ENCODE results near the gene USP19. TPM values are rescaled to one million over a fixed set of nuclear protein-coding genes. Genes with fewer than 3 reads are reported as not detected.

The USP19 gene
- total RNA-seq, 1 experiment from 2014 or later, result 44.3 TPM

DNA sequence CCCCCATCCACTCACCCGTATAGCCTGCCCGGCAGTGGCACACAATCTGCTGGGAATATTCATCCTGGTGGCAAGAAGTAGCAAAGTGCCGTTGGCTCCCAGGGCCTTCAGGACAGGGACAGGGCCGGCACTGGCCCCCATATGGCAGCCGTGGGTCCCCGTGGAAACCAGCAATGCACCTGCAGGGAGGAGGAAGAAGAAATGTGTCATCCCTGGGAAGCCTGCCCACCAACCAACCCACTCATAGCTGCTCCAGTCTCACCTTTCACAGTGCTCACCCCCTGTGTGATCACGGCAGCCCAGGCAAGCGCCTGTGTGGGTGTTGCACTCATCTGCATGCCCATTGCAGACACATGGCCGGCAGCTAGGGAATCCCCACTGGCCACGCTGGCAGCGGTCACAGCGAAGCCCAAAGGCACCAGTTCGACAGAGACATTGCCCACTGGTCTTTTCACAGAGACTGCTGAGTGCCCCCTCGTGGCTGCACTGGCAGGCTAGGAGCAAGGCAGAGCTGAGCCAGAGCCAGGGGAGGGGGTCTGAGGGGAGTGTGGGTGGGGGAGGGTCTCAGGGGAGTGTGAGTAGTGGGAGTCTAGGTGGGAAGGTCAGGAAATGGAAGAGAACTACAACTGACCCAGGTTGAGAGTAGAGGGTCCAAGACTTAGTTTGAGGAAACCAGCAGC, 4.5 kb upstream of the USP19 start:
- BruUV-seq (replicated peaks), result no TSS peak
- Mint-ChIP-seq H3K27ac (ENCODE audit: unreplicated experiment) (no peak overlapping the region), H3K9me3 (ENCODE audit: low read depth, unreplicated experiment) (no peaks in the 10 kb centered on the region), H3K4me3 (ENCODE audit: low read depth, unreplicated experiment) (no peak overlapping the region), H3K4me1 (ENCODE audit: low read depth, unreplicated experiment) (no peaks in the 10 kb centered on the region), H3K36me3 (ENCODE audit: insufficient read depth, unreplicated experiment) (peaks cover 37% of the 10 kb centered on the region), H3K27me3 (ENCODE audit: unreplicated experiment) (no peaks in the 10 kb centered on the region)
- TF ChIP-seq, protein P1, sequence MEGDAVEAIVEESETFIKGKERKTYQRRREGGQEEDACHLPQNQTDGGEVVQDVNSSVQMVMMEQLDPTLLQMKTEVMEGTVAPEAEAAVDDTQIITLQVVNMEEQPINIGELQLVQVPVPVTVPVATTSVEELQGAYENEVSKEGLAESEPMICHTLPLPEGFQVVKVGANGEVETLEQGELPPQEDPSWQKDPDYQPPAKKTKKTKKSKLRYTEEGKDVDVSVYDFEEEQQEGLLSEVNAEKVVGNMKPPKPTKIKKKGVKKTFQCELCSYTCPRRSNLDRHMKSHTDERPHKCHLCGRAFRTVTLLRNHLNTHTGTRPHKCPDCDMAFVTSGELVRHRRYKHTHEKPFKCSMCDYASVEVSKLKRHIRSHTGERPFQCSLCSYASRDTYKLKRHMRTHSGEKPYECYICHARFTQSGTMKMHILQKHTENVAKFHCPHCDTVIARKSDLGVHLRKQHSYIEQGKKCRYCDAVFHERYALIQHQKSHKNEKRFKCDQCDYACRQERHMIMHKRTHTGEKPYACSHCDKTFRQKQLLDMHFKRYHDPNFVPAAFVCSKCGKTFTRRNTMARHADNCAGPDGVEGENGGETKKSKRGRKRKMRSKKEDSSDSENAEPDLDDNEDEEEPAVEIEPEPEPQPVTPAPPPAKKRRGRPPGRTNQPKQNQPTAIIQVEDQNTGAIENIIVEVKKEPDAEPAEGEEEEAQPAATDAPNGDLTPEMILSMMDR (IDR thresholded peaks at IDR 0.05; ENCODE audit: unreplicated experiment), result no peak
- CTCF ChIA-PET, result no interaction called here
- no peak for DNase-seq
- intact Hi-C loops (cut with micrococcal nuclease; ENCODE audit: unreplicated experiment), result no loop called here

DNA sequence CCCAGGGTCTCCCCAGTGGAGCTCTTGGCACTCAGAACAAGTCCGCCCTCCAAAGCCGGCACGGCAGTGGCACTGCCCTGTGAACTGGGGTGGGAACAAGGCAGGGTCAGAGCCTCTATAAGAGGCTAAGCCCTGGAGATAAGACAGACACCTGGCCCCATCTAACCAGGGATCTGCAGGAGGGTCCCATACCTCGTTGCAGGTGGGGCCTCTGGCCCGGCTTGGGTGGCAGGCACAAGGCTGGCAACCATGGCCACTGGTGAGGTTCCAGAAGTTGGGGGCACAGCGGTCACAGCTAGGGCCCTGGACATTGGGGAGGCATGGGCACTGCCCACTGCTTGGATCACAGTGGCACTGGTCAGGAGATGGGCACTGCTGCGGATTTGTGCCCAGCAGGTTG, 3.6 kb upstream of the USP19 start:
- no peak for DNase-seq
- intact Hi-C loops (cut with micrococcal nuclease; ENCODE audit: unreplicated experiment), result no loop called here
- TF ChIP-seq, protein P1 (IDR thresholded peaks at IDR 0.05; ENCODE audit: unreplicated experiment), result no peak
- no TSS peak for BruUV-seq (replicated peaks)
- H3K4me1 Mint-ChIP-seq (ENCODE audit: low read depth, unreplicated experiment), result peaks cover 2% of the 10 kb centered on the region
- H3K36me3 Mint-ChIP-seq (ENCODE audit: insufficient read depth, unreplicated experiment), result peaks cover 41% of the 10 kb centered on the region
- CTCF ChIA-PET, result no interaction called here
- H3K4me3 Mint-ChIP-seq (ENCODE audit: low read depth, unreplicated experiment), result no peak overlapping the region
- no peaks in the 10 kb centered on the region for H3K9me3 Mint-ChIP-seq (ENCODE audit: low read depth, unreplicated experiment)
- H3K27me3 Mint-ChIP-seq (ENCODE audit: unreplicated experiment), result no peaks in the 10 kb centered on the region
- H3K27ac Mint-ChIP-seq (ENCODE audit: unreplicated experiment), result no peak overlapping the region

DNA sequence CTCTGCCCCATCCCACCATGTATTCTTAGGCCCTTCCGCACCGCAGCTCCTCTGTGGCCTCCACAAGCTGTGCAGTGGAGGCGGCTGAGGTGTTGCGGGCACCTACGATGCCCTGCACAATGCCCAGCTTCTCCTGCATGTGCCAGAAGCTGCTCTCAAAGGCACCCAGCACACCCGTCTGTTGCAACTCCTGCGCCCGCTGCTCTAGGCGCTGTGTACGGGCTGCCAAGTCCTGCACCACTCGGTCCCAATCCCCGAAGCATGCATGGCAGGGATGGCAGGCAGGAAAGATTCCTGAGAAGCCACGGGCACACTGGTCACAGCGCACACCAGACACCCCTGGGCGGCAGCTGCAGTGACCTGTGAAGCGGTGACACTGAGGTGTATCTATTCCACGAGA, 3.1 kb upstream of the USP19 start:
- intact Hi-C loops (cut with micrococcal nuclease; ENCODE audit: unreplicated experiment), result no loop called here
- no TSS peak for BruUV-seq (replicated peaks)
- H3K27me3 Mint-ChIP-seq (ENCODE audit: unreplicated experiment), result no peaks in the 10 kb centered on the region
- no peaks in the 10 kb centered on the region for H3K9me3 Mint-ChIP-seq (ENCODE audit: low read depth, unreplicated experiment)
- H3K4me1 Mint-ChIP-seq (ENCODE audit: low read depth, unreplicated experiment), result peaks cover 7% of the 10 kb centered on the region
- no peak for DNase-seq
- H3K27ac Mint-ChIP-seq (ENCODE audit: unreplicated experiment), result no peak overlapping the region
- CTCF ChIA-PET, result no interaction called here
- peaks cover 38% of the 10 kb centered on the region for H3K36me3 Mint-ChIP-seq (ENCODE audit: insufficient read depth, unreplicated experiment)
- no peak overlapping the region for H3K4me3 Mint-ChIP-seq (ENCODE audit: low read depth, unreplicated experiment)
- TF ChIP-seq, protein P1 (IDR thresholded peaks at IDR 0.05; ENCODE audit: unreplicated experiment), result no peak

DNA sequence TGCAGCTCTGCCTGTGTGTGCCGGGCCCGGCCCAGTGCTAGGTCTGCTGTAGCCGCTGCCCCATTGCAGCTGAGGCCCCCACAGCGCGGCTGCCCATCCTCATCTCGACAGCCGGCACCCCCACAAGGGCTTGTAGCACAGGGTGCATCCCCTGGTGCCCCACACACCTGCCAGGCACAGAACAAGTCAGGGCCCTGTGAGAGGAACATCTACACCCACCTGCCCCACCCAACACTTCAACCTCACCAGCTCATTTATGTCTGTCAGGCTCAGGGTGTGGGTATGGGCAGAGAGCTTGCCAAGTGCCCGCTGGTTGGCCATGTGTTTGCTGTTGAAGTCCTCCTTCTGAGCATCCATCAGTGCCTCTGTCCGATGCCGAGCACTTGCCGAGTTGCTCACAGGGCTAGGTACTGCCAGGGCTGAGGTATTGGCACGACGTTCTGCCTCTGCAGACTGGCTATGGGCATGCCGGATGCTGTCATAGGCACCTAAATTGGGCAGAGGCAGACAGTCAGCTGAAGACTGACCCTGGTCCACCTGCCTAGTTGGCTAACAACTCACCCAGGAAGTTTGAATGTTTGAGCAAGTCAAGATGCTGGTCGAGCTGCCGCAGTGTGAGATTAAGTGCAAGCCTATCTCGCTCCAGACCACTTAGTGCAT, 2.4 kb upstream of the USP19 start:
- Mint-ChIP-seq H3K27ac (ENCODE audit: unreplicated experiment) (no peak overlapping the region), H3K27me3 (ENCODE audit: unreplicated experiment) (no peaks in the 10 kb centered on the region), H3K9me3 (ENCODE audit: low read depth, unreplicated experiment) (no peaks in the 10 kb centered on the region), H3K36me3 (ENCODE audit: insufficient read depth, unreplicated experiment) (peaks cover 43% of the 10 kb centered on the region), H3K4me3 (ENCODE audit: low read depth, unreplicated experiment) (no peak overlapping the region), H3K4me1 (ENCODE audit: low read depth, unreplicated experiment) (peaks cover 7% of the 10 kb centered on the region)
- TF ChIP-seq, protein P1 (IDR thresholded peaks at IDR 0.05; ENCODE audit: unreplicated experiment), result no peak
- CTCF ChIA-PET, result no interaction called here
- no peak for DNase-seq
- intact Hi-C loops (cut with micrococcal nuclease; ENCODE audit: unreplicated experiment), result no loop called here
- BruUV-seq (replicated peaks), result no TSS peak
